ENCODE data around the gene TENM4.
"Not testable (repeated sequence)": the region's sequence is repeated elsewhere in the genome, so short reads cannot be mapped to it uniquely, and the experiment has no call there.

TENM4 gene

GRCh38 chr11:78884761-78885160 lies 556.1 kb downstream of the TENM4 start:
- Mint-ChIP-seq H3K36me3 (ENCODE audit: low read depth) (peaks cover 94% of the 10 kb centered on the region), H3K9me3 (peaks cover 35% of the 10 kb centered on the region), H3K4me1 (no peaks in the 10 kb centered on the region), H3K27ac (no peak overlapping the region), H3K4me3 (no peak overlapping the region), H3K27me3 (ENCODE audit: low read depth, poor library complexity) (peaks cover 4% of the 10 kb centered on the region)
- no peak for DNase-seq
- no peak for TF ChIP-seq CTCF (IDR thresholded peaks at IDR 0.05)

- H3K27ac Mint-ChIP-seq = no peak overlapping the region
- H3K4me3 Mint-ChIP-seq = no peak overlapping the region
- peaks cover 4% of the 10 kb centered on the region for H3K27me3 Mint-ChIP-seq (ENCODE audit: low read depth, poor library complexity)
- peaks cover 43% of the 10 kb centered on the region for H3K9me3 Mint-ChIP-seq
- DNase-seq = no peak
- H3K4me1 Mint-ChIP-seq = no peaks in the 10 kb centered on the region
- TF ChIP-seq CTCF (IDR thresholded peaks at IDR 0.05) = no peak
- H3K36me3 Mint-ChIP-seq (ENCODE audit: low read depth) = peaks cover 90% of the 10 kb centered on the region
Measured at GRCh38 chr11:78883506-78883905, 557.3 kb downstream of the TENM4 start.

GRCh38 chr11:78879094-78879980 lies 561.5 kb downstream of the TENM4 start:
- not testable (repeated sequence) for DNase-seq; H3K4me1 Mint-ChIP-seq; H3K27ac Mint-ChIP-seq; H3K27me3 Mint-ChIP-seq (ENCODE audit: low read depth, poor library complexity); H3K4me3 Mint-ChIP-seq
- peaks cover 54% of the 10 kb centered on the region for H3K9me3 Mint-ChIP-seq
- H3K36me3 Mint-ChIP-seq (ENCODE audit: low read depth) = peaks cover 94% of the 10 kb centered on the region

- Mint-ChIP-seq H3K36me3 (ENCODE audit: low read depth) (peaks cover 95% of the 10 kb centered on the region), H3K4me1 (no peaks in the 10 kb centered on the region), H3K4me3 (no peak overlapping the region), H3K9me3 (peaks cover 54% of the 10 kb centered on the region), H3K27me3 (ENCODE audit: low read depth, poor library complexity) (peaks cover 6% of the 10 kb centered on the region), H3K27ac (peak overlapping the region; percentile 50)
- no peak for DNase-seq
- no peak for TF ChIP-seq CTCF (IDR thresholded peaks at IDR 0.05)
Measured at GRCh38 chr11:78878631-78879030, 562.2 kb downstream of the TENM4 start.

GRCh38 chr11:78876676-78877075 lies 564.2 kb downstream of the TENM4 start:
- no peak for DNase-seq
- Mint-ChIP-seq H3K4me1 (no peaks in the 10 kb centered on the region), H3K27me3 (ENCODE audit: low read depth, poor library complexity) (peaks cover 3% of the 10 kb centered on the region), H3K4me3 (no peak overlapping the region), H3K9me3 (peaks cover 38% of the 10 kb centered on the region), H3K27ac (no peak overlapping the region), H3K36me3 (ENCODE audit: low read depth) (peaks cover 92% of the 10 kb centered on the region)
- TF ChIP-seq CTCF (IDR thresholded peaks at IDR 0.05) = no peak

GRCh38 chr11:78870655-78871054 lies 570.2 kb downstream of the TENM4 start:
- no peak for DNase-seq
- Mint-ChIP-seq H3K27ac (peak overlapping the region; percentile 28), H3K27me3 (ENCODE audit: low read depth, poor library complexity) (no peaks in the 10 kb centered on the region), H3K9me3 (no peaks in the 10 kb centered on the region), H3K4me3 (no peak overlapping the region), H3K36me3 (ENCODE audit: low read depth) (peaks cover 76% of the 10 kb centered on the region), H3K4me1 (peaks cover 32% of the 10 kb centered on the region)
- no peak for TF ChIP-seq CTCF (IDR thresholded peaks at IDR 0.05)

Measured in nephron progenitor cell (in vitro differentiated cells).